Stimulated activated CD8-positive, alpha-beta memory T cell treated with anti-CD3 and anti-CD28 coated beads, Interleukin-4, amount 100 ng/mL, for 48 hours (primary cell): ENCODE measurements around the gene SLC22A23.
"Not testable (repeated sequence)": the region's sequence is repeated elsewhere in the genome, so short reads cannot be mapped to it uniquely, and the experiment has no call there.

ENCODE experiments used
- DNase-seq: peaks from one replicate; pipeline ENCODE4 v3.0.0-alpha.2; 2020

SLC22A23 gene

DNA sequence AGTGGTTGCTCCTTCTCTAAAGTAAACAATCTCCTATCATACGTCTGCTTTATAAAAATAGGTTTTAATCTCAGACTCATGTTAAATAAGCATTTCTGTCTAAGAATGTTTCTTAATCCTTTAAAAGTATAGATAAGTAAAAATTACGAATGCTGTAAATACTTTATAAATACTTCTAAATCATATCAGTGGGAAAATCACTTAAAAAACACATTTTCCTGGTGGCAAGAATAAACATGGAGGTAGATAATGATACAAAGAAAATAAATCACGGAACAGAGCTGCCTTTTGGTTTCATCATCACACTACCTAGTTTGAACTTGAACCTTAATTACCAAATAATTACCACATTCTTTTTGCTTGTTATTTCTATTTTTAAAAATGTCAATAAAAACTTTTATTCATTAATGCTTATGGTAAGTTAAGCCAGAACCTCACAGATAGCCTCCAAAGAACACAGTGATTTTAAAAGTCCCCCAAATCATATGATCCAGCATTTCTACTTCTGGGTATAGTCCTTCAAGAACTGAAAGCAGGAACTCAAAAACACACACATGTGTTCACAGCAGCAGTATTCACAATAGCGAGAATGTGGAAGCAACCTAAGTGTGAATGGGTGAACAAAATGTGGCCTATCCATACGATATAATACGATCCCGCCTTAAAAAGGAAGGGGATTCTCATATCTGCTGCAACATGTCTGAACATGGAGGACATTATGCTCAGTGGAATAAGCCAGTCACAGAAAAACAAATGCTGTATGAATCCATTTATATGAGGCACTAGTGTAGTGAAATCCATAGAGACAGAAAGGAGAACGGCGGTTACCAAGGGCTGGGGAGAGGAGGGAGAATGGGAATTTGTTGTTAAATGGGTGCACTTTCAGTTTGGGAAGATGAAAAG is 72.4 kb downstream of the SLC22A23 start:
- DNase-seq: no peak

DNA sequence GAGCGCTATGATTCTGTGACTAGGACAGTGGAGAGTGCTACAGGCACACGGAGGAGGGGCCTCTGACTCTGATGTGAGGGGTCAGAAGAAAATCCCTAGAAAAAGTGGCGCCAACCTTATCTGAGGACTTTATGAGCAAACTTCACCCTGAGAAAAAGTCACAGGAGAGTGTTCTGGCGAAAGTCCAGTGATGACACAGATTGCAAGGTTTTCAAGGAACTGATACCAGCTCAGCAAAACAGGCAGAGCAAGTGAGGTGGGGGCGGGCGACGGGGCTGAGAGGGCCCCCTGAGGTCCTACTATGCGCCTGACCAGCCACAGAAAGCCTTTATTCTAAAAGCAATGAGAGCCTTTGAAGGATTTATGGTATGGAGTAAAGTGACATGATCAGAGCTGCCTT is 73.3 kb downstream of the SLC22A23 start:
- DNase-seq: no peak

DNA sequence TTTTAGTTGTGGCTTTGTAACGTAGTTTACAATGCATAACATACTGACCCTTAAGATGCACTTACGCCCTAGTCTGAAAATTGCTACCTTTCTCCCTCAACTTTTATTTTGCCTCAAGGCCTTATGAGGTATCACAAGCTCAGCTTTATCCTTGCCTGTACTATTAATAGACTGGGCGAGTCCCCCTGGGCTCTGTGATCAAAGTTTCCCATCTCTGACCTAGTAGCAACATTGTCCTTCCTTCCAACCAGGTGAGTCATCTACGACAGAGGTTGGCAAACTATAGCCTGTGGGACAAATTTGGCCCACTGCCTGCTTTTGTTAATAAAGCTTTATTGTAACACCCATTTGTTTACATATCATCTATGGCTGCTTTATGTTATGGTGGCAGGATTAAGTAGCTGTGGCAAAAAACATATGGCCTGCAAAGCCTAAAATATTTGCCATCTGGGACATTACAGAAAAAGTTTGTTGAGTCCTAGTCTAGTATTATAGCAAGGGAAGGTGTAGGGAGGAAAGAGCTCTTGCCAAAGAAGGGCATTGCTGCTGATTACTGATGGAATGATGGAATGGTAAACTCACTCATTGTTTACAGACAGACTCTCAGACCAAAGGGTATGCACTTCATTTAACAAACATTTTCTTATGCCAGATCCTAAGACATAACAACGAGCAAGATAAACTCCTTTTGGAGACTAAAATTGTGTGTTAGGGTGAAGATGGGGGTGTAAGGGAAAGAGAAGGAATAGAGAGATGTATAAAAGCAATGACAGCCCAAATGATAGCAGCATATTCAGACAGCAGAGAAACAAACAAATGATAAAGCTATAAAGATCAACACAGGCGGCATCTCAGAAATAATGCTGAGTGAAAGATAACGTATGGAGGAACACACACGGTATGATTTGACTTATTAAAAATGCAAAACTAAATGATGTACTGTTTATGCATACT is 74.2 kb downstream of the SLC22A23 start:
- DNase-seq: no peak

DNA sequence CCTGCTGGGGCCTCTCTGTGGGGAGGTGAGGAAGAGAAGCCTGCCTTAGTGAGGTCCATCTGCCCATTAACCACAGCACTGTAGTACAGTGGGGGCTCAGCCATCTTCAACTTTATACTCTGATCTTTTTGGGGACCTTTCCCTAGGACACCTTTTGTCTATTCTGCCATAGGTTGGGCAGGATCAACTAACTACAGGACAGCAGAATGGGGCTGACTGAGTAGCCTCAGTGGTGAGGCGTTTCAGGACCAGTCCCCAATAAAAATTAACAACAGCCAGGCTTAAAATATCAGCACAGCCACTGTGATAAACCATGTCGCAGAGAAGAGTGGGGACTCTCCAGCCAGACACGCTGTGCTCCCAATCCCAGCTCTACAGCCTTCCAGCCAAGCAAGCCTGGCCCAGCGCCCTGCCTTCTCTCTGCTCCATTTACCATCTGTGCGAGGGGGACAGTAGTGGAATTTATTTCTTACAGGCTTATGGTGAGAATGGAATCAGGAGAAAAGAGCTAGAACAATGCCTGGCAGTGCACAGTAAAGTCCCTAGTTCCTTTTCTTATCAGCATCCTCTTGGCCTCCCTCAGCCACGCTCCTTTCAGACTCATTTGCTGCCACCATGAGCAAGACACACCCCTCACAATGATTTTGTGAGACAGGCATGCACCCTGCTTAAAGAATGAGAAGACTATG is 75.5 kb downstream of the SLC22A23 start:
- no peak for DNase-seq

DNA sequence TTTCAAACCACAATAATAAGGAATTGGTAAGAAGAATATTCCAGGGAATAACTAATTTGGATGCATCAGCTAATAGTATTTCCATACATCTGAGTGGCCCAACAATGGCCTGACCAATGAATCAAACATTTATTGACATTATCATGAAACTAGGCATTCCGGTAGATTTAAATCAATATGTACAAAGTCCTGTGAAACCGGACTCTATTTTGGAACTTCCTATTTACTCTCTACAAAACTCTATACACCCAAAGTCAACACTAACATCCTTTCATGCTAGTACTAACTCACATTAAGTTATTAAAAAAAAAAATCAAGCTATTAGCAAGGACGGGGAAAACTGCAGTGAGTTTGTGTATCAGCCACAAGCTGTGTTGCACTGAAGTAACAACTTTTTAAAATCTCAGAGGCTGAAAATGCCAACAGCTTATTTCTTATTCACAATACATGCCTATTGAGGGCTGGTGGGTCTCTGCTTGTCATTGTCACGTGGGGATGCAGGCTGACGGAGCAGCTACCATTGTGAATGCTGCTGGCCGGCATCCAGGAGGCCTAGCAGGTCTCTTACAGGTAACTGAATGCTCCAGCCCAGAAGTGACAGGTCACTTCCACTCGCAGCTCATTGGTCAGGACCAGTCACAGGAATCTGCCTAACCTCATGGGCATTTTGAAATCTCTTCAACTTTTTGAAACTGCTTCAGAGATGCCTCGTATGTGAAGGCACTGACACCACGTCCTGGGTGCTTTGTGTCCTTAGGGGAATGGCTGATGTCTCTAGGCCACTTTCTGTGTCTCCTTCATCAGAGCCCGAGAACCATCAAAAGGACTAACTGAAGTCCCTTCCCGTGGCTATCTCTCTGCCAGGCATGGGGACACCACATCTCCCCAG is 76.3 kb downstream of the SLC22A23 start:
- no peak for DNase-seq

DNA sequence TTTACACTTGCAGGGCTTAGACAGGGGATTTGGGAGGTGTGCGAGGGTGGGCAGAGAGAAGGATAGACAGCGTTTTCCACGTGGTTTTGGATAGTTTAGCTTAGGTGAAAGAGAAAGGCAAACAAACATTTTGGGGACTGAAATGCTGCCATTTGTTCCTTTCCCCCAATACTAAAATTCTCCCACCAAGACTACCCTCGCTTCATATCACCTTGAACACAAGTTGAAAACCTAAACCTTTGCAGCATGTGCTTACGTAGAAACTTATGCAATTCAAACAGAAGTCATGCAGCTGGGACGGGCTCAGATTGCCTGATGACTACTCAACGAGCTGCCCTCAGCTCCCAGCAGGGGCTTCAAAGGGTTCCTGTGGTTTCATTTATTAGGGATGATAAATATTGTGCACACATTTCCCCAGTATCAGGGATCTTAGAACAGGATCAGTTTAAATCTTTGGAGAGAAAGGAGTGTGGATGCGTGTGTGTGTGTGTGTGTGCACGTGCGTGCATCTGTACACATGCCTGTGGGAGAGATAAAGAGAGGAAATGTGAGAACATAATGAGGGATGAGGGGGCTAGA is 77.3 kb downstream of the SLC22A23 start:
- no peak for DNase-seq

DNA sequence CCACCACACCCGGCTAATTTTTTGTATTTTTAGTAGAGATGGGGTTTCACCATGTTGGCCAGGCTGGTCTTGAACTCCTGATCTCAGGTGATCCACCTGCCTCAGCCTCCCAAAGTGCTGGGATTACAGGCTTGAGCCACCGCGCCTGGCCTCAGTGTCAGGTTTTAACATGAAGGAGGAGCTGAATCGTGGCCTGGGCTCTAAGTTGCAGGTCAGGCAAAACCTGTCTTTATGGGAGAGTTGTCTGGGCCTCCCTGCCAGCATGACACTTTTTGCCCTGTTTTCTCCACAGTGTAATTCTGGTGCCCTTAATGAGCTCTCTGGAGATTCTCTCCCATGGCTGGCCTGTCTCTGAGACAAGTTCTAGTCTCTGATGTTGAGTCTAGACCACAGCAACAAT is 78.0 kb downstream of the SLC22A23 start:
- DNase-seq: not testable (repeated sequence)

DNA sequence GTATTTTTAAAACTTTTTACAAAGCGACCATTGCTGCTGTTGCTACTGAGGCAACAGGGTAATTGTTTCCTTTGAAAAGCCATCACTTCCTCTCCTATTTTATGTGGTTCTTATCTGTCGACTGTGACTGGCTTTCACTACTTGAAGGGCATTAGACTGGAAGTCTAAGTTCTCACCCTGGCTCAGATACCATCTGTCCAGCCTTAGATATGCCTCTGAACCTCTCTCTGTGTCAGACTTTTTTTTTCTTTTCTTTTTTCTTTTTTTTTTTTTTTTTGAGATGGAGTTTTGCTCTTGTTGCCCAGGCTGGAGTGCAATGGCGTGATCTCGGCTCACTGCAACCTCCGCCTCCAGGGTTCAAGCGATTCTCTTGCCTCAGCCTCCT is 78.5 kb downstream of the SLC22A23 start:
- not testable (repeated sequence) for DNase-seq

DNA sequence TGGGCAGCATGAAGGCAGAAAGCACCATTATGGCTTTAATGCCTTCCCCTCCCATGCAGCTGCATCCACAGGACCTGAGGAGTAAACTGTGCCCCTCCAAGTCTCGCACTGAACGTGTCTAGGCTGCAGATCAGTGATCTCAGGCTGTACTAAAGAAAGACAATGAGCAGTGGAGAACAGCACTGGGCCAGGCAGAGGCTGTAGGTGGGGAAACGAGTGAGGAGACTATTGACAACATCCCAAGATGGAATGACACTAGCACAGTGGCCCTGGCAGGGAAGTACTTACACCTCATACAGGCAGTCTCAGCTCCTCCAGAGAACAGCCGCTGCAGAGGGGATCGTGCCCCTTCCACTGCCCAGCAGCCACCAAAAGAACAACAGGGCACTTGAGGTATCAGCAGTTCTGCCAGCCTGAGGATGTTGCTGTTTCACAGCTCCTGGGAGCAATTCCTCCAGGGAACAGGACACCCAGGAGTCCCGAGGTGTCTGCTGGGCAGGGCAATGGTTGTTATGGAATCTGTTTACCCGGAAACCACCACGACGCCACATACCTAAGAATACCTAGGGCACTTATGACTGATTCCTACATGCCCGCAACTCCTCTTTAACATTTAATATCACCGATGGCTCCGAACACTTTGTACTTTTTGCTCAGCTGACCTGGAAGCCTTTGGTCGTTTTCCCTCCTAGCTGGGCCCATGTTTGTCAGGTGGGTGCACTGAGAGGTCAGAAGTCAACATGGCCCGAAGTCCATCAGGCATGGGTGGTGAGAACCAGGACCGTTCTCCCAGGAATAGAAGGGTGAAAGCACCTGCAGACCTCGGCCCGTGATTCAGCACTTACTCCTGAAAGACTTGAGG is 79.1 kb downstream of the SLC22A23 start:
- no peak for DNase-seq

DNA sequence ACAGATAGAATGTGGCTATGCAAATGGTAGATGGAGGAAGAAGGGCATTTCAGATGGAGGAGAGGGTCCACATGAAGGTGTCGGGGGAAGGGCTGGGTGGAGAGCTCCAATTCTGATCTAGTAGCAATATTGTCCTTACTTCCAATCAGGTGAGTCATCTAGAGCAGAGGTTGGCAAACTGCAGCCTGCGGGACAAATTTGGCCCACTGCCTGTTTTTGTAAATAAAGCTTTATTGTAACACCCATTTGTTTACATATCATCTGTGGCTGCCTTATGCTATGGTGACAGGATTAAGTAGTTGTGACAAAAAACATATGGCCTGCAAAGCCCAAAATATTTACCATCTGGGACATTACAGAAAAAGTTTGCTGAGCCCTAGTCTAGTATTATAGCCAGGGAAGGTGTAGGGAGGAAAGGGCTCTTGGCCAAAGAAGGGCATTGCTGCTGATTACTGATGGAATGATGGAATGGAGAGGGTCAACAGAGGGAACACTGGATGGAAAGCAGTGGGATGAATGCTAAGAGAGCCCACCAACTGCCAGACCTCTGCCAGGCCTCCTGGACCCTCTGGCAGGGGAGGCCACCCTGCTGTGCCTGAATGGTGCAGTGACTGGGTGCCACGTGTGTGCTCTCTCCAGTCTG is 79.8 kb downstream of the SLC22A23 start:
- no peak for DNase-seq

DNA sequence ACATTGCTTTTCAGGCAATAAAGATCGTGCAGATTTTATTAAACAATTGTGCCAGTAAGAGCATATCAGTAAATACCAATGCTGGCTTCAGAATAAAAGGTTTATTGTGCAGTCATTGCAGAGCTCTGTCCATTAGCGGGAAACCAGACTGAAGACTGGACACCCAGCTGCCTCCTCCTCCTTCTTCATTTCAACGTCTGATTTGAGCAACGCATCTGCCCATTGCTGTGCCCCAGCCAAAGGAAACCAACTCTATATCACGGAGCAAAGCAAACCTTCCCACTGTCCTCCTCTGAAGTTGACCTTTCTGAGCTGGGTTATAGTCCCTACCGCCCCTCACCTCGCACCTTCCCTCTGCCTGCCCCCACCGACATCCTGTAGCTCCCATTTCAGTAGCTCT is 80.8 kb downstream of the SLC22A23 start:
- no peak for DNase-seq

DNA sequence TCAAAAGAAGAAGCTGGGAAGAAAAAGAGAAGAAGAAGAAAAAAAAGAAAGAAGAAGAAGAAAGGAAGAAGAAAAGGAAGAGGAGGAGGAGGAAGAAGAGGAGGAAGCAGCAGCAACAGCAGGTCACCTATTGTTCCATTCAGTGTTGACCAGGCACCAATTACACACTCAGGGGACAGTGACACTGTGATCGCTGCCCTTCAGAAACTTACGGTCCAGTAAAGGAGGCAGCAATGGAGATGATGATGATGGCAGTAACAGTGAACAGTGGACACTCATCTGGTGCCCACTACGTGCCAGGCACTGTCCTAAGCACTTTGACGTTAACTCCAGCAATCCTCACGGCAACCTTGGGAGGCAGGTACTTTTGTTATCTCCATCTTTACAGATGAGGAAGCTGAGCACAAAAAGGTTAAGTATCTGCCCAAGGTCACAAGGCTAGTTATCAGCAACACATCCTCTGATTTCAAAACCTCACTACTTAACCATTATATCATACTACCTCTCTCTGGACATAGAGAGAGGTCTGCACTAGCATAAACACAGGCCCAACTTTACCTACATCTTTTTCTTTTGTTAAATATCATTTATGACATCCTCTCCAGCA is 83.2 kb downstream of the SLC22A23 start:
- no peak for DNase-seq

DNA sequence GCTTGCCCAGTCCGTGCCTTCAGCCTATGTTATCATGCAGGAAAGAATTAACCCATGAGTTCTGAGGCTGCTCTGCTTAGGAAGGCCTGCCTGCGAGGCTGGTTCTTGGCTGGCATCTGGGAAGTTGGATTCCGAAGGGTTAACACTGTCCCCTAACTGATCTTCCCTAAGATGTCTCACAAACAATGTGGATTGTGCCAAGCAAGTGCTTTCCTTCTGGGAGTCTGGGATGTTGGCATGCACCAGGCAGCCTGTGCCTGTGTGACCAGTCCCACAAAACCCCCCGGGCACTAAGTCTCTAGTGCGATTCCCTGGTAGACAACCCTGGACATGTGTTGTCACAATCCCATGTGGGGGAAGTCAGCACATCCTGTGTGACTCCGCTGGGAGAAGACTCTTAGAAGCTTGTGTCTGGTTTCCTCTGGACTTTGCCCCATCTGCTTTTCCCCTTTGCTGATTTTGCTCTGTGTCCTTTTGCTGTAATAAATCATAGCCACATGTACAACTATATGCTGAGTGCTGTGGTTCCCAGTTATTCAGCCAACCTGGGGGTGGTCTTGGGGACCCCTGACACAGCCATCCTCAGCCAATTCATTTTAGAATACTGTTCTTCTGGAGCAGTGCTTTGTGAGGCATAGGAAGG is 83.8 kb downstream of the SLC22A23 start:
- DNase-seq: no peak

DNA sequence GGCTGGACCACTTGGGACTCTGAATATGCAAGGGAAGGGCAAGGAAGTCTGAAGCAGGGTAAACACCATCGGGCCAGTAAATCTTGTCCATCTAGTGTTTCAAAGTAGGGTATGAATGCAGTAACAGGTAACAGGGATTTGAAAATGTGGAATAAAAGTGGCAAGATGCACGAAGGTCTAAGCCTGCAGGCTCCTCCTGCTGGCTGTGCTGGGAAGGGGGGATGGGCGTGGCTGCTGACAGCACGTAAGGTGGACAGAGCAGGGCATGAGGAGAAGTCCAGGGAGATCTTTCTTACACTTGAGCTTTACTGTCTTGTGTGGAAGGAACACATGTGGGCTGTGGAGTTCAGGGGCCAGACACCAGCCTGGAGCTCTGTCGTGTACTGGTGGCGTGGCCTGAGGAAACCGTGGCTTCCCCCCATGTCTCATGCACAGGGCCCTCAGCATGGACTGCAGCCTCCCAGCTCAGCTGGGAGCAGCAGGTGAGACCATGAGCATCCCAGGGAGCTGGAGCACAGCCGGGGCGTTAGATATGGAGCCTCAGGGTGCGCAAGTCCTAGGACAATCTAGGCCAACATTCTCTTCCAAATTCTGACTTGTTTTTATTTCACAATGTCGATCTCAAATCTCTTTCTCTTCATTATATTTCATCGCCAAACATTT is 84.5 kb downstream of the SLC22A23 start:
- DNase-seq: no peak

DNA sequence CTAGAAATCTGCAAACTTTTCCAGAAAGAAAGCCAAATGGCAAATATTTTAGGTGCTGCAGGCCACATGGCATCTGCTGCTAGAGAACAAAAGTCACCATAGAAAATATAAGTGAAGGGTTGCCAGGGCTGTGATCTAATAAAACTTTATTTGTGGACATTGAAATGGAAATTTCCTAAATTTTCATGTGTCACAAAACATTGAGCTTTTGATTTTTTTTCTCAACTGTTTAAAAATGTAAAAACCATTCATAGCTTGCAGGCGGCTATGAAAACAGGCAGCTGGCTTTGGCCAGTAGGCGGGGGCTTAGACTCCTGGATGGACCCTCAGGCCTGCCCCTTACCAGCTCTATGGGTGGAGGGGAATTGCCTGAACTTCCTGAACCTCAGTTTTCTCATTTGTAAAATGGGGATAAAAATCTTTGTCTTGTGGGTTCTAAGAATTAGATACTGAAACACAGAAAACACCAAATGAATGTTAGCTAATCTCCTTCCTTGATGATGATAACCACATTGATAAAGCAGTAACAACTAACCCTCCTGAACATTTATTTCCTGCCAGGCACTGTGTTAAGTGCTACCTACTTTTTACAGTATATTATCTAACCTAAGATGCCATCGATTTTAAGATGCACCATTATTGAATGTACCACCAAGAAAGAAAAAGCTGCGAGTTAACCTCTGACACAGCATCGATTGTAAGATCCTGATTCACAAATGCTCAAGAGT is 85.5 kb downstream of the SLC22A23 start:
- DNase-seq: no peak

DNA sequence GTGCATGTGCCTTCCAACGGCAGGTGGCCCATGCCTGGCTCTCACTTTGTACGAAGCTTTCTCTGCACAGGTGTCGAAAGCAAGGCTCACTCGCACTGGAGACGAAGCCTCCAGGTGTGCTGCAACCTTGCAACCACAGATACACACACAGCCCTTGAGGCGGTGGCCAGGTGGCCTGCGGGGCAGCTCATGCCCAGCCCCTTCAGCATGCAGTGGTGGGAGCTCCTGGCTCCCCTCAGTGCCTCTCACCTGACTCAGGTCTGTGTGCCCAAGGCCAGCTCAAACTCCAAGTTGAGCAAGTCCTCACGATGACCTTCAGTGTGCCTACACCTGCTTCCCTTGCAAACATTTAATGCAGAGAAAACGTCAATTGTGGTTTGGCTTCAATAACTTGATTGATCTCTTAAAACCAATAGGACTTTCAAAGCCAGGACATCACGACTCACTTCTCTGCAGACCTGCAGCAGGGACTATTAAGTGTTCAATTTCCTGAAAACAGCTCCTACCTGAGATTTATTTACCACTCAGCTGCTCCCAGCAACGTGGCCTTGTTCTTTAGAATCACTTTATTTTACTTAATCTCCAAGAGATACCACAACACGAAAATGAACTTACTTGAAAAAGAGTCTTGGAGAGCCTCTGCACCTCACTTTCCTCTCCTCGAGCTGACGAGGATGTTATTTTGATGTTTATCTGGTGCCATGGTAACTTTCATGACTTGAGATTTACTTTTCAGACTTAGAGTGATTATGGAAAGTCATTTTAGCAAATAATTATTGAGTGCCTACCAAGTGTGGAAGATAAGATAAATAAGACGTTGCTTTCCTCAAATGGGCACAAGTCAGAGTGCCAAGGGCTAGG is 86.3 kb downstream of the SLC22A23 start:
- DNase-seq: no peak

DNA sequence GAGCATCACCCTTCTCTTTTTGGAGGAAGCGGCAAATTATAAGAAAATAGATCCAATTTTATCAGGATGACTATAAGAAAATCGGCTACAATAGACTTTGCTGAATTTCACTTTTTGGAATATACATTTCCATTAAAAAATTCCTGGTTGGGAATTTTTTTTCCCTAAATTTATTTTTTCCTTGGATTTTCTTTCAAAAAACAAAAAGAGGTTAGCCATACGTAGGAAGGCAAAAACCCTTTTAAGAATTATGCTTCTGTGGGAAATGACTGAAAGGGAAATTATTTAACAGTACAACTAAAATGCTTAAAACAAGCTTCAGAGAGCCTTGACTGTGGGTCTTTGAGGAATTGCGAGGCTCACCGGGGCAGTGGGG is 86.9 kb downstream of the SLC22A23 start:
- no peak for DNase-seq
